WERI-Rb-1 (cell line): ENCODE data around the gene TSHZ2.

Source experiments
- DNase-seq: peaks from one replicate; pipeline ENCODE4 v3.0.0-alpha.2; 2020
- H3K27ac ChIP-seq: fragments of 250-450 bp; sonication (Bioruptor Pico); 2 replicates; pipeline ENCODE4 v1.5.1; 2020; ENCODE audit warnings: mild to moderate bottlenecking, moderate library complexity
- H3K27me3 ChIP-seq: fragments of 250-450 bp; sonication (Bioruptor Pico); 2 replicates; pipeline ENCODE4 v1.5.1; 2021; ENCODE audit warnings: mild to moderate bottlenecking, low read depth, moderate library complexity; ENCODE audit not compliant: insufficient read depth, severe bottlenecking
- H3K36me3 ChIP-seq: fragments of 250-450 bp; sonication (Bioruptor Pico); 2 replicates; pipeline ENCODE4 v1.5.1; 2020; ENCODE audit warnings: mild to moderate bottlenecking, moderate library complexity
- H3K4me3 ChIP-seq: 2 replicates; pipeline ENCODE4 v1.5.1; 2011; ENCODE audit warnings: low read depth, mild to moderate bottlenecking, control low read depth, low read length
- H3K9me3 ChIP-seq: fragments of 250-450 bp; sonication (Bioruptor Pico); 2 replicates; pipeline ENCODE4 v1.5.1; 2021; ENCODE audit warnings: mild to moderate bottlenecking, moderate library complexity; ENCODE audit not compliant: severe bottlenecking
- CTCF ChIP-seq: IDR thresholded peaks from 2 replicates; pipeline ENCODE4 v1.5.1; 2011; ENCODE audit warnings: low read depth, mild to moderate bottlenecking, control low read depth, inconsistent platforms, low read length

Gene TSHZ2

GRCh38 chr20:53001498-53002301, 29.5 kb downstream of the TSHZ2 start:
- no peaks in the 10 kb centered on the region for H3K9me3 ChIP-seq
- no peak for TF ChIP-seq CTCF
- DNase-seq, result no peak
- H3K36me3 ChIP-seq, result no peaks in the 10 kb centered on the region
- H3K4me3 ChIP-seq, result no peak overlapping the region
- H3K27me3 ChIP-seq, result no peaks in the 10 kb centered on the region
- peak overlapping the region; percentile 20; the same call in 1 of the 2 replicates for H3K27ac ChIP-seq

- no peak for DNase-seq
- no peaks in the 10 kb centered on the region for H3K36me3 ChIP-seq
- H3K9me3 ChIP-seq, result no peaks in the 10 kb centered on the region
- H3K27ac ChIP-seq, result peak overlapping the region; percentile 61
- no peaks in the 10 kb centered on the region for H3K27me3 ChIP-seq
- no peak for TF ChIP-seq CTCF
- no peak overlapping the region for H3K4me3 ChIP-seq
These were observed 30.6 kb downstream of the TSHZ2 start for GRCh38 chr20:53002786-53003185.

- Histone ChIP-seq H3K27me3 (no peaks in the 10 kb centered on the region), H3K27ac (peak overlapping the region; percentile 61), H3K36me3 (no peaks in the 10 kb centered on the region), H3K4me3 (no peak overlapping the region), H3K9me3 (no peaks in the 10 kb centered on the region)
- peak; percentile 67 for DNase-seq
- TF ChIP-seq CTCF, result no peak
These were observed 31.4 kb downstream of the TSHZ2 start for GRCh38 chr20:53003420-53004154.

- DNase-seq, result no peak
- H3K27me3 ChIP-seq, result no peaks in the 10 kb centered on the region
- H3K27ac ChIP-seq, result peak overlapping the region; percentile 57
- no peak overlapping the region for H3K4me3 ChIP-seq
- no peaks in the 10 kb centered on the region for H3K36me3 ChIP-seq
- H3K9me3 ChIP-seq, result no peaks in the 10 kb centered on the region
- TF ChIP-seq CTCF, result no peak
These were observed 32.2 kb downstream of the TSHZ2 start for GRCh38 chr20:53004267-53004813.

GRCh38 chr20:53009979-53010735, 38.0 kb downstream of the TSHZ2 start:
- no peak for DNase-seq
- Histone ChIP-seq H3K27ac (no peak overlapping the region), H3K27me3 (no peaks in the 10 kb centered on the region), H3K4me3 (no peak overlapping the region), H3K36me3 (no peaks in the 10 kb centered on the region), H3K9me3 (no peaks in the 10 kb centered on the region)
- TF ChIP-seq CTCF, result no peak
